Smooth muscle cell (in vitro differentiated cells): Measurements from ENCODE around the gene CCNA2. TPM values are rescaled to one million over a fixed set of nuclear protein-coding genes. Genes with fewer than 3 reads are reported as not detected.

Experiments used
- DNase-seq: peaks from one replicate; lab custom pipeline; 2025; ENCODE audit not compliant: unreplicated experiment; lab: John Stamatoyannopoulos, UW
- H2AFZ ChIP-seq: fragments of 200-600 bp; sonication (generic); 2 replicates; pipeline ENCODE4 v1.6.0; 2016; ENCODE audit warnings: antibody characterized with exemption, low read depth, mild to moderate bottlenecking
- H3F3A ChIP-seq: fragments of 200-600 bp; sonication (generic); 2 replicates; pipeline ENCODE4 v1.6.0; 2017; ENCODE audit warnings: antibody characterized with exemption, low read depth
- H3K27ac ChIP-seq: fragments of 200-600 bp; sonication (generic); 2 replicates; pipeline ENCODE4 v1.5.1; 2016; ENCODE audit warnings: low read depth, mild to moderate bottlenecking
- H3K27me3 ChIP-seq: fragments of 200-600 bp; sonication (generic); 2 replicates; pipeline ENCODE4 v1.6.1; 2016; ENCODE audit warnings: low read depth, mild to moderate bottlenecking
- H3K36me3 ChIP-seq: fragments of 200-600 bp; sonication (generic); 2 replicates; pipeline ENCODE4 v1.5.1; 2016; ENCODE audit warnings: low read depth
- H3K4me1 ChIP-seq: fragments of 200-600 bp; sonication (generic); 2 replicates; pipeline ENCODE4 v1.5.1; 2016; ENCODE audit warnings: low read depth
- H3K4me2 ChIP-seq: fragments of 200-600 bp; sonication (generic); 2 replicates; pipeline ENCODE4 v1.6.0; 2016; ENCODE audit warnings: mild to moderate bottlenecking
- H3K4me3 ChIP-seq: fragments of 200-600 bp; sonication (generic); 2 replicates; pipeline ENCODE4 v1.5.1; 2016; ENCODE audit warnings: mild to moderate bottlenecking
- H3K79me2 ChIP-seq: fragments of 200-600 bp; sonication (generic); 2 replicates; pipeline ENCODE4 v1.6.0; 2016; ENCODE audit warnings: low read depth, mild to moderate bottlenecking
- H3K9ac ChIP-seq: fragments of 200-600 bp; sonication (generic); 2 replicates; pipeline ENCODE4 v1.6.0; 2016; ENCODE audit warnings: low read depth
- H3K9me3 ChIP-seq: fragments of 200-600 bp; sonication (generic); replicated peaks from 2 replicates; pipeline ENCODE4 v1.5.1; 2016; ENCODE audit warnings: low read depth
- H4K20me1 ChIP-seq: fragments of 200-600 bp; sonication (generic); 2 replicates; pipeline ENCODE4 v1.6.0; 2016; ENCODE audit warnings: low read depth
- WGBS: methylation state at CpG from one replicate; pipeline ENCODE4 v1.1.7; 2016; ENCODE audit warnings: low lambda C conversion rate; 5-methylcytosine and 5-hydroxymethylcytosine counted together
- polyA plus RNA-seq: library from polyadenylated mRNA; unstranded; fragments of >200 nt; fragmentation: Nextera tagmentation; extraction: Ambion mirVana; gene quantifications from 2 replicates; pipeline ENCODE4 v1.2.1, GENCODE V29; 2016
- total RNA-seq: library from RNA; depleted of rRNA; stranded (reverse); fragments of >200 nt; gene quantifications from 2 replicates; pipeline ENCODE4 v1.2.3, GENCODE V29; 2014
- TF ChIP-seq, protein P1 (sequence below): fragments of 200-600 bp; sonication (generic); IDR thresholded peaks from 2 replicates; pipeline ENCODE4 v1.5.1; 2017; ENCODE audit warnings: borderline replicate concordance, mild to moderate bottlenecking, antibody characterized with exemption; ENCODE audit not compliant: insufficient read depth, poor library complexity, severe bottlenecking

Gene CCNA2
- total and polyA plus RNA-seq, 2 experiments from 2014 or later, result 13.0 to 21.4 TPM

DNA sequence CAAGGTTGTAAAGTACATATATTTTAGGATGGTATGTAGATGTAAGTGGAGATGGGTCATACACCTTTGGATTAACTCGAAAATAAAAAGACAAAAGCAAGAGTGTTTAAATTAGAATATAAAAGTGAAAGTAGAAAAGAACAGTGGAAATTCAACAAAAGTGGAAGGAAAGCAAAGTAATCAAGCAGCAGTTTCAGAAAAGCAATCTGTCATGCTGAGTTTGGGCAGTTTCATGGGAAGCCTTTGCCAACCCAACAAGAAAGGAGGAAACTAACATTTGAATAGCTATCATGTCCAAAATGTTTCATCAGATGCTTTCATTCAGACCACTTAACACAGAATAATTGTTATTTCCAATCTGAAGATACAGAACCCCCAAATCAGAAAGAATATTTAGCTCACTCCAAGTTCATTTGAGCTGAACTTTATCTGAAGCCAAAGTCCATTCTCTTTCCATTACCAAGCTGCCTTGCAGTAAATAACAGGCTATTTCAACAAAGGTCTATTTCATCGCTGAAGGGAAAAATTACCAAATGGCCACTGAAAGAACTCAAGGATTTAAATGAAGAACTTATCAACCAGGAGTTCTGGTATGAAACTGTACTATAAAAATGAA is 24.4 kb downstream of the CCNA2 start:
- TF ChIP-seq, protein P1, sequence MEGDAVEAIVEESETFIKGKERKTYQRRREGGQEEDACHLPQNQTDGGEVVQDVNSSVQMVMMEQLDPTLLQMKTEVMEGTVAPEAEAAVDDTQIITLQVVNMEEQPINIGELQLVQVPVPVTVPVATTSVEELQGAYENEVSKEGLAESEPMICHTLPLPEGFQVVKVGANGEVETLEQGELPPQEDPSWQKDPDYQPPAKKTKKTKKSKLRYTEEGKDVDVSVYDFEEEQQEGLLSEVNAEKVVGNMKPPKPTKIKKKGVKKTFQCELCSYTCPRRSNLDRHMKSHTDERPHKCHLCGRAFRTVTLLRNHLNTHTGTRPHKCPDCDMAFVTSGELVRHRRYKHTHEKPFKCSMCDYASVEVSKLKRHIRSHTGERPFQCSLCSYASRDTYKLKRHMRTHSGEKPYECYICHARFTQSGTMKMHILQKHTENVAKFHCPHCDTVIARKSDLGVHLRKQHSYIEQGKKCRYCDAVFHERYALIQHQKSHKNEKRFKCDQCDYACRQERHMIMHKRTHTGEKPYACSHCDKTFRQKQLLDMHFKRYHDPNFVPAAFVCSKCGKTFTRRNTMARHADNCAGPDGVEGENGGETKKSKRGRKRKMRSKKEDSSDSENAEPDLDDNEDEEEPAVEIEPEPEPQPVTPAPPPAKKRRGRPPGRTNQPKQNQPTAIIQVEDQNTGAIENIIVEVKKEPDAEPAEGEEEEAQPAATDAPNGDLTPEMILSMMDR, result no peak
- 88% methylated on average over 2 of the region's 2 CpGs for WGBS
- peaks cover 10% of the 10 kb centered on the region for H3K36me3 ChIP-seq
- no peak overlapping the region for H3K4me2 ChIP-seq
- H3K27me3 ChIP-seq, result no peaks in the 10 kb centered on the region
- peaks cover 7% of the 10 kb centered on the region for H3K4me1 ChIP-seq
- no peak for DNase-seq
- H3K4me3 ChIP-seq, result no peak overlapping the region
- H3K79me2 ChIP-seq, result peaks cover 14% of the 10 kb centered on the region
- no peaks in the 10 kb centered on the region for H3F3A ChIP-seq
- H2AFZ ChIP-seq, result peak overlapping the region; percentile 53
- no peak overlapping the region for H3K9ac ChIP-seq
- no peaks in the 10 kb centered on the region for H3K9me3 ChIP-seq
- H4K20me1 ChIP-seq, result no peaks in the 10 kb centered on the region
- H3K27ac ChIP-seq, result no peak overlapping the region

DNA sequence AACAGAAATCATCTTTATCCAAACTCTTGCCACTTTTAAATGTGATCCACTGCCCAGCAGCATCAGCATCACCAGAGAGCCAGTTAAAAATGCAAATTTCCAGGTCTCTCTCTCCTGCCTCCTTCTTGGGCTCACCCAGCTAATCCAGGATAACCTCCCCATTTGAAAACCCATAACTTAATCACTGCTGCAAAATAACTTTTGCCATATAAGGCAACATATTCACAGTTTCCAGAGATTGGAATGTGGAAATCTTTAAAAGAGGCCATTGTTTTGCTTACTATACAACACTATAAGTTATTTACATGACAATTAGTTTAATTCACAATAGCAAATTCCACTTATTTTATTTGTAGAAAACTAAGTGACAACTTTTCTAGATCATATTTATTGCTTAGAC is 27.4 kb downstream of the CCNA2 start:
- Histone ChIP-seq H3K9me3 (no peaks in the 10 kb centered on the region), H2AFZ (no peak overlapping the region), H3K27me3 (no peaks in the 10 kb centered on the region), H3K79me2 (peaks cover under 1% of the 10 kb centered on the region), H3K27ac (no peak overlapping the region), H3K36me3 (no peaks in the 10 kb centered on the region), H3K4me2 (no peak overlapping the region), H3F3A (no peaks in the 10 kb centered on the region), H3K9ac (no peak overlapping the region), H4K20me1 (no peaks in the 10 kb centered on the region), H3K4me3 (no peak overlapping the region), H3K4me1 (no peaks in the 10 kb centered on the region)
- DNase-seq, result no peak
- TF ChIP-seq, protein P1, result no peak

DNA sequence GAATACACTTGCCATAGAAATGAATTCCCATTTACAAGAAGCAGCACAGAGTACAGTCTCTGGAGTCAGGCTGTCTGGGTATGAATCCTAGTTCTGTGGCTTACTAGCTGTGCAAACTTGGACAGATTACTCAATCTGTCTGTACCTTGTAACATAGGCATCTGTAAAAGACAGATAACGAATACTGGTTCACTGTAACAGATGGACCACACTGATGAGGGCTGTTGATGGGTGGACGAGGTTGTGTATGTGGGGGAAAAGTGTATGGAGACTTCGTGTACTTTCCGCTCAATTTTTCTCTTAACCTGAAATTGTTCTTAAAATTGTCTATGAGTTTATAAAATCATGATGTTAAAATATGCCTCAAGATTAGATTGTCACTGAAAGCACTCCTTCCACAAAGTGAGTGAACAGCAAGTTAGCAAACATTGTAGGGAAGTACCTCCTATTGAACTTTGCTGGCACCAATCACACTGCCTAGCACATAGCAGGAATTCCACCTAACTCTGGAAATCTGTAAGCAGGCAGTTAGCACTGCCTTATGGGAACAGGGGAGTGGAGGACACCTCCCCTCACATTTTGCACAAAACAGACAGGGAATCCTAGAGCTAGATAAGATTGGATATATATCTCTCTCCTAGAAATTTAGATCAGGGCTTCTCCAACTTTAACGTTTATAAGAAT is 29.0 kb downstream of the CCNA2 start:
- no peak overlapping the region for H3K27ac ChIP-seq

More for the DNA sequence above, 29.0 kb downstream of the CCNA2 start:
- Histone ChIP-seq H3K9me3 (no peaks in the 10 kb centered on the region), H4K20me1 (no peaks in the 10 kb centered on the region), H3K4me2 (no peak overlapping the region), H3K9ac (no peak overlapping the region), H3K79me2 (no peaks in the 10 kb centered on the region), H3F3A (no peaks in the 10 kb centered on the region), H3K4me1 (no peaks in the 10 kb centered on the region), H2AFZ (no peak overlapping the region), H3K27me3 (no peaks in the 10 kb centered on the region), H3K4me3 (no peak overlapping the region), H3K36me3 (no peaks in the 10 kb centered on the region)
- WGBS, result 81% methylated on average over 5 of the region's 5 CpGs
- no peak for DNase-seq
- TF ChIP-seq, protein P1, result no peak
